Measurements from ENCODE around the gene IL1RN.

IL1RN gene

GRCh38 chr2:113127646-113128570, 510 bp downstream of the IL1RN start:
- 86 to 87% methylated on average over 14 to 15 of the region's 15 CpGs for WGBS, 2 experiments
- H3K4me3 ChIP-seq (ENCODE audit: insufficient read depth, low read depth, low read length): no peak overlapping the region
- H3K36me3 ChIP-seq (ENCODE audit: control insufficient read depth, insufficient read depth, low read length): no peaks in the 10 kb centered on the region
- no peaks in the 10 kb centered on the region for H3K9me3 ChIP-seq (ENCODE audit: control insufficient read depth, low read length)
- no peak overlapping the region for H3K27ac ChIP-seq (ENCODE audit: insufficient read depth, low read depth, low read length, poor library complexity, severe bottlenecking)
- no peaks in the 10 kb centered on the region for H3K27me3 ChIP-seq (ENCODE audit: control insufficient read depth, insufficient read depth, low read length, poor library complexity, severe bottlenecking)
- H3K4me1 ChIP-seq (ENCODE audit: control insufficient read depth, insufficient read depth, low read length): no peaks in the 10 kb centered on the region

GRCh38 chr2:113129519-113130078, 2.2 kb downstream of the IL1RN start:
- Histone ChIP-seq H3K27me3 (ENCODE audit: control insufficient read depth, insufficient read depth, low read length, poor library complexity, severe bottlenecking) (no peaks in the 10 kb centered on the region), H3K4me1 (ENCODE audit: control insufficient read depth, insufficient read depth, low read length) (no peaks in the 10 kb centered on the region), H3K27ac (ENCODE audit: insufficient read depth, low read depth, low read length, poor library complexity, severe bottlenecking) (no peak overlapping the region), H3K4me3 (ENCODE audit: insufficient read depth, low read depth, low read length) (no peak overlapping the region), H3K36me3 (ENCODE audit: control insufficient read depth, insufficient read depth, low read length) (no peaks in the 10 kb centered on the region), H3K9me3 (ENCODE audit: control insufficient read depth, low read length) (no peaks in the 10 kb centered on the region)
- 68 to 75% methylated on average over 2 of the region's 2 CpGs for WGBS, 2 experiments

- Histone ChIP-seq H3K4me1 (ENCODE audit: control insufficient read depth, insufficient read depth, low read length) (no peaks in the 10 kb centered on the region), H3K27ac (ENCODE audit: insufficient read depth, low read depth, low read length, poor library complexity, severe bottlenecking) (no peak overlapping the region), H3K36me3 (ENCODE audit: control insufficient read depth, insufficient read depth, low read length) (no peaks in the 10 kb centered on the region), H3K9me3 (ENCODE audit: control insufficient read depth, low read length) (no peaks in the 10 kb centered on the region), H3K27me3 (ENCODE audit: control insufficient read depth, insufficient read depth, low read length, poor library complexity, severe bottlenecking) (no peaks in the 10 kb centered on the region), H3K4me3 (ENCODE audit: insufficient read depth, low read depth, low read length) (no peak overlapping the region)
- WGBS, 2 experiments: 83 to 88% methylated on average over 7 of the region's 7 CpGs
Measured at GRCh38 chr2:113131352-113132185, 4.2 kb downstream of the IL1RN start.

GRCh38 chr2:113132414-113133021, 5.1 kb downstream of the IL1RN start:
- Histone ChIP-seq H3K36me3 (ENCODE audit: control insufficient read depth, insufficient read depth, low read length) (no peaks in the 10 kb centered on the region), H3K27ac (ENCODE audit: insufficient read depth, low read depth, low read length, poor library complexity, severe bottlenecking) (no peak overlapping the region), H3K9me3 (ENCODE audit: control insufficient read depth, low read length) (no peaks in the 10 kb centered on the region), H3K27me3 (ENCODE audit: control insufficient read depth, insufficient read depth, low read length, poor library complexity, severe bottlenecking) (no peaks in the 10 kb centered on the region), H3K4me1 (ENCODE audit: control insufficient read depth, insufficient read depth, low read length) (no peaks in the 10 kb centered on the region), H3K4me3 (ENCODE audit: insufficient read depth, low read depth, low read length) (no peak overlapping the region)
- WGBS, 2 experiments: 92% methylated on average over 17 of the region's 17 CpGs

GRCh38 chr2:113133704-113134598, 6.6 kb downstream of the IL1RN start:
- Histone ChIP-seq H3K36me3 (ENCODE audit: control insufficient read depth, insufficient read depth, low read length) (no peaks in the 10 kb centered on the region), H3K9me3 (ENCODE audit: control insufficient read depth, low read length) (no peaks in the 10 kb centered on the region), H3K27ac (ENCODE audit: insufficient read depth, low read depth, low read length, poor library complexity, severe bottlenecking) (no peak overlapping the region), H3K4me1 (ENCODE audit: control insufficient read depth, insufficient read depth, low read length) (no peaks in the 10 kb centered on the region), H3K4me3 (ENCODE audit: insufficient read depth, low read depth, low read length) (no peak overlapping the region), H3K27me3 (ENCODE audit: control insufficient read depth, insufficient read depth, low read length, poor library complexity, severe bottlenecking) (no peaks in the 10 kb centered on the region)
- WGBS, 2 experiments: 79 to 83% methylated on average over 7 of the region's 7 CpGs

- no peak overlapping the region for H3K4me3 ChIP-seq (ENCODE audit: insufficient read depth, low read depth, low read length)
- no peak overlapping the region for H3K27ac ChIP-seq (ENCODE audit: insufficient read depth, low read depth, low read length, poor library complexity, severe bottlenecking)
Measured at GRCh38 chr2:113134717-113135116, 7.3 kb downstream of the IL1RN start.

GRCh38 chr2:113135317-113135716, 7.9 kb downstream of the IL1RN start:
- 89 to 91% methylated on average over 1 of the region's 1 CpG for WGBS, 2 experiments

More at GRCh38 chr2:113134717-113135116, 7.3 kb downstream of the IL1RN start:
- no peaks in the 10 kb centered on the region for H3K4me1 ChIP-seq (ENCODE audit: control insufficient read depth, insufficient read depth, low read length)
- no peaks in the 10 kb centered on the region for H3K27me3 ChIP-seq (ENCODE audit: control insufficient read depth, insufficient read depth, low read length, poor library complexity, severe bottlenecking)
- no peaks in the 10 kb centered on the region for H3K36me3 ChIP-seq (ENCODE audit: control insufficient read depth, insufficient read depth, low read length)
- H3K9me3 ChIP-seq (ENCODE audit: control insufficient read depth, low read length): no peaks in the 10 kb centered on the region

GRCh38 chr2:113136828-113137775, 9.7 kb downstream of the IL1RN start:
- H3K4me3 ChIP-seq (ENCODE audit: insufficient read depth, low read depth, low read length): no peak overlapping the region
- no peaks in the 10 kb centered on the region for H3K4me1 ChIP-seq (ENCODE audit: control insufficient read depth, insufficient read depth, low read length)
- WGBS, 2 experiments: 47 to 50% methylated on average over 8 of the region's 8 CpGs
- no peak overlapping the region for H3K27ac ChIP-seq (ENCODE audit: insufficient read depth, low read depth, low read length, poor library complexity, severe bottlenecking)
- no peaks in the 10 kb centered on the region for H3K9me3 ChIP-seq (ENCODE audit: control insufficient read depth, low read length)
- H3K27me3 ChIP-seq (ENCODE audit: control insufficient read depth, insufficient read depth, low read length, poor library complexity, severe bottlenecking): no peaks in the 10 kb centered on the region
- H3K36me3 ChIP-seq (ENCODE audit: control insufficient read depth, insufficient read depth, low read length): no peaks in the 10 kb centered on the region

More at GRCh38 chr2:113135317-113135716, 7.9 kb downstream of the IL1RN start:
- H3K4me3 ChIP-seq (ENCODE audit: insufficient read depth, low read depth, low read length): no peak overlapping the region
- H3K27me3 ChIP-seq (ENCODE audit: control insufficient read depth, insufficient read depth, low read length, poor library complexity, severe bottlenecking): no peaks in the 10 kb centered on the region
- no peaks in the 10 kb centered on the region for H3K4me1 ChIP-seq (ENCODE audit: control insufficient read depth, insufficient read depth, low read length)
- no peaks in the 10 kb centered on the region for H3K9me3 ChIP-seq (ENCODE audit: control insufficient read depth, low read length)
- H3K36me3 ChIP-seq (ENCODE audit: control insufficient read depth, insufficient read depth, low read length): no peaks in the 10 kb centered on the region
- no peak overlapping the region for H3K27ac ChIP-seq (ENCODE audit: insufficient read depth, low read depth, low read length, poor library complexity, severe bottlenecking)

Data from ectodermal cell (in vitro differentiated cells).